ENCODE measurements around the gene TOMM5. TPM values are rescaled to one million over a fixed set of nuclear protein-coding genes. Genes with fewer than 3 reads are reported as not detected.

The TOMM5 gene
- total RNA-seq, 4 donors from 2014 or later = 50.4 to 79.1 (median 67.1) TPM

DNA sequence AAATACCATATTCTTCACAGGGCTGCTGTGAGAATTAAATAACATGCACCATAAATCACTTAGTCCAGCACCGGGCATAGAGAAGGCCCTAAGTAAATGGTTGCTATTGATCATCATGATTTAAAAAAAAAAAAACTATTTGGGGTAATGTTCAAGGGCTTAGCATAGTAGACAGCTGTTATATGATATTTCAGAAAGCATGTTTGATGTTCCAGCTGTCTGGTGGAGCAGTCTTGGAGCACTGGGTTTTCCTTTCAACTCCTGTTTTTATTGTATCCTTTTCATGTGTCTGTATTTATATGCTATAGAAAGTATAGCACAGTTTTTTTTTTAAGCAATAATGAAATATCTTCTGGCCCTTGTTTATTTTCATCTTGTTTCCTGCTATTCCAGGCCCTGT lies 28.0 kb upstream of the TOMM5 start:
- H3K4me3 ChIP-seq (ENCODE audit: low read depth, poor library complexity, severe bottlenecking) = no peak overlapping the region
- WGBS, 2 donors = 91% methylated on average over 1 of the region's 1 CpG
- TF ChIP-seq, protein P1, sequence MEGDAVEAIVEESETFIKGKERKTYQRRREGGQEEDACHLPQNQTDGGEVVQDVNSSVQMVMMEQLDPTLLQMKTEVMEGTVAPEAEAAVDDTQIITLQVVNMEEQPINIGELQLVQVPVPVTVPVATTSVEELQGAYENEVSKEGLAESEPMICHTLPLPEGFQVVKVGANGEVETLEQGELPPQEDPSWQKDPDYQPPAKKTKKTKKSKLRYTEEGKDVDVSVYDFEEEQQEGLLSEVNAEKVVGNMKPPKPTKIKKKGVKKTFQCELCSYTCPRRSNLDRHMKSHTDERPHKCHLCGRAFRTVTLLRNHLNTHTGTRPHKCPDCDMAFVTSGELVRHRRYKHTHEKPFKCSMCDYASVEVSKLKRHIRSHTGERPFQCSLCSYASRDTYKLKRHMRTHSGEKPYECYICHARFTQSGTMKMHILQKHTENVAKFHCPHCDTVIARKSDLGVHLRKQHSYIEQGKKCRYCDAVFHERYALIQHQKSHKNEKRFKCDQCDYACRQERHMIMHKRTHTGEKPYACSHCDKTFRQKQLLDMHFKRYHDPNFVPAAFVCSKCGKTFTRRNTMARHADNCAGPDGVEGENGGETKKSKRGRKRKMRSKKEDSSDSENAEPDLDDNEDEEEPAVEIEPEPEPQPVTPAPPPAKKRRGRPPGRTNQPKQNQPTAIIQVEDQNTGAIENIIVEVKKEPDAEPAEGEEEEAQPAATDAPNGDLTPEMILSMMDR (IDR thresholded peaks at IDR 0.05) = no peak
- no peak for TF ChIP-seq POLR2A (IDR thresholded peaks at IDR 0.05)
- DNase-seq (ENCODE audit: low spot score in 2 of 2) = no peak
- intact Hi-C loops (cut with DNase I; ENCODE audit: low total_unique reads) = no loop called here

DNA sequence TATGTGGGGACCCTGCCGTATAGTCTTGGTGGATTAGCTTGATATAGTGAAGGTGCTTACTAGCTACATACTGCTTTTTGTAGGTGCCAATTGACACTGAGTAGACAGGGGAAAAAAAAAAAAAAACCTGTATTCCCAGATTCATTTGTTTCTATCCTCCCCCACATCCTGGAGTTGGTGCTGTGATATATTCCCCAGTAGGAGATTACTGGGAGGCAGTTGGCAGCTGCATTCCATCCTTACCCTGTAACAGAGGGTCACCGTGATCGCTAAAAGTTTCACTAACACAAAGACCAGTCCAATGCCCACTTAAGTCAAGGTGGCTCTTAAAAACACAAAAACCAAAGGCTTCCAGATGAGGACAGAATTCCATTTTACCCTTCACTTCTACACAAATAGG lies 27.4 kb upstream of the TOMM5 start:
- H3K4me3 ChIP-seq (ENCODE audit: low read depth, poor library complexity, severe bottlenecking) = no peak overlapping the region
- DNase-seq (ENCODE audit: low spot score in 2 of 2) = no peak
- TF ChIP-seq, protein P1 (IDR thresholded peaks at IDR 0.05) = no peak
- no peak for TF ChIP-seq POLR2A (IDR thresholded peaks at IDR 0.05)
- WGBS, 2 donors = 88 to 89% methylated on average over 3 of the region's 3 CpGs
- intact Hi-C loops (cut with DNase I; ENCODE audit: low total_unique reads) = no loop called here

DNA sequence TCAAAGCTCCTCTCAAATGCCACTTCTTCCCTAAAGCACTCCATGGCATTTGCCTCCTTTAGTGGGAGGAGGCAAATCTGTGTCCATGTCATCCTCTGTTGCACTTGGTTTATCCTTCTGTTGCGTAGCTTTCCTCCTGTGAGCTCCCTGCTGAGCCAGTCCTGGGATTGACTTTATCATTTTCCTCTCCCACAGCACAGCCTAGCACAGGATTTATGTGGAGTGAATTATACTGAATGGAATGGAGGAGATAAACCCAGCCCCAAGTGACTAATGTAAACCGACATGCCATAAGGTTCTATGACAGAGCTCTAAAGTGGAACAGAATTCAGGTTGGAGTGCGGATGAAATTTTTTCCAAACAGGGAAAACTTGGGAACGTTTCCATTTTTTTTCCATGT lies 26.4 kb upstream of the TOMM5 start:
- TF ChIP-seq, protein P1 (IDR thresholded peaks at IDR 0.05) = no peak
- H3K4me3 ChIP-seq (ENCODE audit: low read depth, poor library complexity, severe bottlenecking) = no peak overlapping the region
- intact Hi-C loops (cut with DNase I; ENCODE audit: low total_unique reads) = no loop called here
- 88 to 95% methylated on average over 4 of the region's 4 CpGs for WGBS, 2 donors
- no peak for DNase-seq (ENCODE audit: low spot score in 2 of 2)

DNA sequence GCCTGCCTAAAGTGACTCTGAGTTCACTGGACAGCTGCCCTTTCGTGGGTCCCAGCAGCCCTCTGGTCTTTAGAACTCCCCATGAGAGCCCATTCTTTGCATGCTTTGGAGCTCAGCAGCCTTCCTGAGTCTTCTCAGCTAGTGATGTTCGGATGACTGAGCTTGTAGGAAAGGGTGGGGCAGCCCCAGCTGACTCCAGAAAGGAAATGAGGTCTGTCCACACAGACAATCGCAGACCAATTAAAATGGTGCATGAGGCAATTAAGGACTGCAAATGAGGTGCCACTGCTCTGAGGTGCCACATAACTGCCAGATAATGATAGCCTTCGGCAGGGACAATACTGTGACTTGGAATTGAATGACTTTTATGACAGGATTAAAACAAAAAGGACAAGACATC lies 25.4 kb upstream of the TOMM5 start:
- DNase-seq (ENCODE audit: low spot score in 2 of 2) = no peak
- TF ChIP-seq, protein P1 (IDR thresholded peaks at IDR 0.05) = no peak
- no peak for TF ChIP-seq POLR2A (IDR thresholded peaks at IDR 0.05)
- no peak overlapping the region for H3K4me3 ChIP-seq (ENCODE audit: low read depth, poor library complexity, severe bottlenecking)
- intact Hi-C loops (cut with DNase I; ENCODE audit: low total_unique reads) = no loop called here
- WGBS, 2 donors = 41 to 57% methylated on average over 4 of the region's 4 CpGs

DNA sequence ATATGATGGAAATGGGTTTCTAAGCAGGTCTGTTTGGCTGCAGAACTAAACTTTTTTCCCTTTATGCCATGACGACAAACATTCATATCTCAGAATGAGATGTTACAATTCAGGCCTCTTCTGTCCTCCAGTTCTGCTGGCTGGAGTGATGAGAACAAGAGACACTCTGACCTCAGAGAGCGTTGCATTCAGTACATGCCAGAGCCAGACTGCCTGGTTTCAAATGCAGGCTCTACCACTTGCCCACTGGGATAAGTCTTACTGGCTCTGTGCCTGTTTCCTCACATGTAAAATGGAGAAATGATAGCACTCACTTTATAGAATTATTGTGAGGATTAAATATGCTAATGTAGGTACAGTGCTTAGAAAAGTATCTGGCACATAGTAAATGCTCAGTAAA lies 24.8 kb upstream of the TOMM5 start:
- TF ChIP-seq, protein P1 (IDR thresholded peaks at IDR 0.05) = no peak
- no peak for TF ChIP-seq POLR2A (IDR thresholded peaks at IDR 0.05)
- intact Hi-C loops (cut with DNase I; ENCODE audit: low total_unique reads) = no loop called here
- DNase-seq (ENCODE audit: low spot score in 2 of 2) = no peak
- 87 to 96% methylated on average over 2 of the region's 2 CpGs for WGBS, 2 donors
- no peak overlapping the region for H3K4me3 ChIP-seq (ENCODE audit: low read depth, poor library complexity, severe bottlenecking)

DNA sequence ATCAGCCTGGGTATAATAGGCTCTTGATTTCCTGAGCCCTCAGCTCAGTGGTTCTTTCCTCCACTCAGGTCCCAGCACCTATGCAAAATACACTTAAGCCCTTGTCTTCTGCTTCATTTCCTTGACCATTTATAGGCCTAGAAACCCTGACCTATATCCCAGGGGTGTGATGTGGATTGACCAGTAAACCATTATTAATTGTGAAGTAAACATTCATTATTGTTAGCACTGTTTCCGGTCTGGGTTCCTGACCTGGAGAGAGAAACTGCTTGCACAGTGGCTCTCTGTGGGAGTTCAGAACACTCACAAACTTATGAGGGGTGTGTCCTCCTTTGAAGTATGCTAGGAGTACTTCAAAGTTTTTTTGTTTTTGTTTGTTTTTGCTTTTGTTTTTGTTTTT lies 19.6 kb upstream of the TOMM5 start:
- no peak for TF ChIP-seq POLR2A (IDR thresholded peaks at IDR 0.05)
- TF ChIP-seq, protein P1 (IDR thresholded peaks at IDR 0.05) = no peak
- no peak for DNase-seq (ENCODE audit: low spot score in 2 of 2)
- H3K4me3 ChIP-seq (ENCODE audit: low read depth, poor library complexity, severe bottlenecking) = no peak overlapping the region
- 70 to 94% methylated on average over 1 of the region's 1 CpG for WGBS, 2 donors
- intact Hi-C loops (cut with DNase I; ENCODE audit: low total_unique reads) = no loop called here

Data from lower leg skin (tissue), 4 donors.